Renal cortical epithelial cell (primary cell): ENCODE results near the gene CCP110. TPM values are rescaled to one million over a fixed set of nuclear protein-coding genes. Genes with fewer than 3 reads are reported as not detected.

Source experiments
- DNase-seq: peaks from one replicate; pipeline ENCODE4 v3.0.0-alpha.2; 2011; ENCODE audit warnings: low read depth
- total RNA-seq: library from RNA; depleted of rRNA; stranded (reverse); fragments of >200 nt; gene quantifications from 2 replicates; pipeline ENCODE4 v1.2.3, GENCODE V29; 2014

Gene CCP110, protein sequence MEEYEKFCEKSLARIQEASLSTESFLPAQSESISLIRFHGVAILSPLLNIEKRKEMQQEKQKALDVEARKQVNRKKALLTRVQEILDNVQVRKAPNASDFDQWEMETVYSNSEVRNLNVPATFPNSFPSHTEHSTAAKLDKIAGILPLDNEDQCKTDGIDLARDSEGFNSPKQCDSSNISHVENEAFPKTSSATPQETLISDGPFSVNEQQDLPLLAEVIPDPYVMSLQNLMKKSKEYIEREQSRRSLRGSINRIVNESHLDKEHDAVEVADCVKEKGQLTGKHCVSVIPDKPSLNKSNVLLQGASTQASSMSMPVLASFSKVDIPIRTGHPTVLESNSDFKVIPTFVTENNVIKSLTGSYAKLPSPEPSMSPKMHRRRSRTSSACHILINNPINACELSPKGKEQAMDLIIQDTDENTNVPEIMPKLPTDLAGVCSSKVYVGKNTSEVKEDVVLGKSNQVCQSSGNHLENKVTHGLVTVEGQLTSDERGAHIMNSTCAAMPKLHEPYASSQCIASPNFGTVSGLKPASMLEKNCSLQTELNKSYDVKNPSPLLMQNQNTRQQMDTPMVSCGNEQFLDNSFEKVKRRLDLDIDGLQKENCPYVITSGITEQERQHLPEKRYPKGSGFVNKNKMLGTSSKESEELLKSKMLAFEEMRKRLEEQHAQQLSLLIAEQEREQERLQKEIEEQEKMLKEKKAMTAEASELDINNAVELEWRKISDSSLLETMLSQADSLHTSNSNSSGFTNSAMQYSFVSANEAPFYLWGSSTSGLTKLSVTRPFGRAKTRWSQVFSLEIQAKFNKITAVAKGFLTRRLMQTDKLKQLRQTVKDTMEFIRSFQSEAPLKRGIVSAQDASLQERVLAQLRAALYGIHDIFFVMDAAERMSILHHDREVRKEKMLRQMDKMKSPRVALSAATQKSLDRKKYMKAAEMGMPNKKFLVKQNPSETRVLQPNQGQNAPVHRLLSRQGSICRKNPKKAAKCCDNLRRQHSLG
- total RNA-seq = 7.5 and 19.4 TPM in 2 replicates

DNA sequence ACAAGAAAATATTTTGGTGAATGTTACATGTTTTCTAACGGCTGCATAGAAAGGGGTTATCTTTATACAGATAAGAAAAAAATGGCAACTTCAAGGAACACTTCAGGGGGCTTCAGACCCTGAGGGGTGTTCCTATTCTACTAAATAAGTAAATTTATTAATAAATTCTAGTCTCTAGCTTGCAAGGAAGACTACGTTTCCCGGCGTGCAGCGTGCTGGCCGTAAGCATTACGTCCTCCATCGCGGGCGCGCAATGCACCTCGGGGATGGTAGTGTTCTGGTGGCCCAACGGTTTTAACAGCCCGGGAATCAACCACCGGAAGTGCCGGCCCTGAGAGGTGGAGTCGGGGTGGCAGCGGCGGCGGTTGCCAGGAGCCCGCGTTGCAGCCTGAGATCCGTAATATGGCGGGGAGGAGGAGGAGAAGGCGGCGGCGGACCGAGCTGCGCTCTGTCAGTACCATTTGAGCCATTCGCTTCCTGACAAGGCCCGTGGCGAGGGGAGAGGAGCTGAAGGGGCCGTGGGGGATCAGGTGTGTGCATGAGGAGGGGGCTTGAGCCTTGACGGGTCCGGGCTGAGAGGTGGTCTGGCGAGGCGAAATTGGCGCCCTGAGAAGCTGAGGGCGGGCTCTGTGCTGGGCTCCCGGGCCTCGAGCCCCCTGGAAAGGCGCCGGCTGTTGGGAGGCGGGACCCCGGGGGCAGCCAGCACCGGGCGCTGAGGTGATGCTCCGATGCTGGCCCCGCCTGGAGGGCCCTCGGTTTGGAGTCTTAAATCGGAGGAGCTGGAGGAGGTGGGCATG is at the start of gene CCP110:
TSS of gene CCP110 (plus strand) at position 384 of the 797 bp plus-strand sequence. CDS start 3,940 bp downstream, outside the sequence.
- DNase-seq = peak; percentile 90

DNA sequence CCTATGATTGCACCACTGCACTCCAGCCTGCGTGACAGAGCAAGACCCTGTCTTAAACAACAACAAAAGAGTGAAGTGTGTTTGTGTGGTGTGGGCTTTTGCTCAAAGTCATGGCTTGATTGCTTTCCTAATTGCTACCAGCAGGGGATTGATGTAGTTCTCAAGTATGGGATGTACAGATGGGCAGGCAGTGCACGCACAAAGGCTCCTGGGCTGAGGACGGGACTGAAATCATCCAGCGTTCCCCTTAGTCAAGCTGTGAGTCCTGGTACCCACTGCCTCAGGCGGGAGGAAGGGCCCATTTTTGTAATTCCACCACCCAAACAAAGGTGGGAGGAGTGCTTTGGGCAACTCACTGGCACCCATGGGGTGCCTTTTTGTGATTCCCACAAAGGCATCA is 49.1 kb upstream of the CCP110 start:
- DNase-seq = no peak

GRCh38 chr16:19478505-19478904 is 45.2 kb upstream of the CCP110 start:
- no peak for DNase-seq

DNA sequence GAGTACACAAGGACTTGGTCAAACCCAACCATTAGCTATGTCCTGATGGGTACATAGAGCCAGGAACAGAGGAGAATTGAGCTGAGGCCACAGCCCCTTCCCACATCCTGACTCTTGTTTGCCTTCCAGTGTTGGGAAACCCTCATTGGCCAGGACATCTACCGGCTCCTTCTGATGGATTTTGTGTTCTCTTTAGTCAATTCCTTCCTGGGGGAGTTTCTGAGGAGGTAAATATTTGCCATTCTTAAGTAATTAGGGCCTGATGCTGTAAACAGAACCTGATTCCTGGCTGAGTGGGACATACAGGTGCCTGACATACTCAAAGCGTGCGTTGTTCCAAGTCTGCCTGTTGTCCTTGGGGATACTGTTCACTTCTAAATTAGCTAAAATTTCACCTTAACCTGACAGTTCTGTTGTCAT is 44.4 kb upstream of the CCP110 start:
- no peak for DNase-seq

GRCh38 chr16:19481296-19481695 is 42.4 kb upstream of the CCP110 start:
- peak; percentile 27 for DNase-seq

- DNase-seq = no peak
Observed at GRCh38 chr16:19481769-19482168, 42.0 kb upstream of the CCP110 start.

- no peak for DNase-seq
Observed at GRCh38 chr16:19482291-19482690, 41.5 kb upstream of the CCP110 start.

DNA sequence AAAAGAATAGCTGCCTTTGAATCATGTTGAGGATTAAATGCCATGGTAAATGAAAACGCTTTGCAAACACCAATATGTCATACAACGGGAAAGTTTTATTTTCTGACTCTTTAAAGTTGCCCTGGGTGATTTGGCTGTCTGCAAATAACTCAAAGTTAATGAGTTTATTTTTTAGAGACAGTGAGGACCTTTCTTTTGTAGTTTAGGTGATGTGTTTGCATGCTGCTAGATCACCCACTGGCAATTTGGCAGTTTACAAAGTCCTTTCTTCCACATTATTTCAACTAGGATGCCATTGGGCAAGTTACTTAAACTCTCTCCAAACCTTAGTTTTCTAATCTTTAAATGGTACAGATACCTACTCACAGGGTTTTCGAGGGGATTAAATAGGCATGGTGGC is 39.6 kb upstream of the CCP110 start:
- no peak for DNase-seq

DNA sequence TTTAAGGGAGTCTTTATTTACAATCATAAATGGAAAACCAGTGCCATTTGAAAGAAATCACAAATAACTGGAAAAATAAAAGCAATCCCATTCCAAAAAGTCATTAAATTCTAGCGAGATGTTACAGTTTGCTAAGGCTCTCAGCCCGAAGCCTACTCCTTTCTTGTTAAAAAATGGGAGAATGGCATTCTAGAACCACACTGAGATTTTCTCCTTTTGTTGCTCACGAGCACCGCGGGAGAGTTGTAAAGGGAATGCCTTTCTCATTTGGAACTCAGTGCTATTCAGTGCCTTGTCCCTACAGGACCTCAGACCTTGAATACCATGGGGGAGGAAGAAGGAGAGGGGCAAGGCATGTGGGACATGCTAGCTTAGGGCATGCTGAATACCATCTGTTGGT is 38.1 kb upstream of the CCP110 start:
- DNase-seq = no peak

DNA sequence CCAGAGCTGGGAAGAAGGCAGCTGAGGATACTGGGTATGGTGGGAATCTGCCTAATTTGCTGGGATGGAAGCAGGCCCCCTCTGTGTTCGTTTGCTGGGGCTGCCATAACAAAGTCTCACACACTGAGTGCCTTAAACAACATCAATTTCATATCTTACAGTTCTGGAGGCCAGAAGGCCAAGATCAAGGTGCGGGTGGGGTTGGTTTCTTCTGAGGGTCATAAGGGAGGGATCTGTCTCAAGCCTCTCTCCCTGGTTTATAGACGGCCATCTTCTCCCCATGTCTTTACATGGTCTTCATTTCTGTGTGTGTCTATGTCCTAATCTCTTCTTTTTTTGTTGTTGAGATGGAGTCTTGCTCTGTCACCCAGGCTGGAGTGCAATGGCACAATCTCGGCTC is 37.7 kb upstream of the CCP110 start:
- DNase-seq = no peak

- DNase-seq = no peak
Observed at GRCh38 chr16:19486750-19487325, 36.9 kb upstream of the CCP110 start.

GRCh38 chr16:19488213-19488640 is 35.5 kb upstream of the CCP110 start:
- no peak for DNase-seq

DNA sequence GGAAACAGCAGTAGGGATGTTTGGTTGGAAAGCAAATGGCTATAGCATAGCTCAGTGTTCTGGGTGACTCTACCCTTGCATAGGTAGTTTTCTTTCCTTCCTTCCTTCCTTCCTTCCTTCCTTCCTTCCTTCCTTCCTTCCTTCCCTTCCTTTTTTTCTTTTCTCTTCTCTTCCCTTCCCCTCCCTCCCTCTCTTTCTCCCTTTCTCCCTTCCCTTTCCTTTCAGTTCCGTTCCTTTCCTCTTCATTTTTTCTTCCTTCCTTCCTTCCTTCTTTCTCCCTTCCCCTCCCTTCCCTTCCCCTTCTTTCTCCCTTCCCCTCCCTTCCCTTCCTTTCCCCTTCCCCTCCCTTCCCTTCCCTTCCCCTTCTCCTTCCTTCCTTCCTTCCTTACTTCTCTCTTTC is 33.1 kb upstream of the CCP110 start:
- DNase-seq = no peak

GRCh38 chr16:19497176-19497575 is 26.6 kb upstream of the CCP110 start:
- DNase-seq = no peak

GRCh38 chr16:19499006-19499405 is 24.7 kb upstream of the CCP110 start:
- no peak for DNase-seq

DNA sequence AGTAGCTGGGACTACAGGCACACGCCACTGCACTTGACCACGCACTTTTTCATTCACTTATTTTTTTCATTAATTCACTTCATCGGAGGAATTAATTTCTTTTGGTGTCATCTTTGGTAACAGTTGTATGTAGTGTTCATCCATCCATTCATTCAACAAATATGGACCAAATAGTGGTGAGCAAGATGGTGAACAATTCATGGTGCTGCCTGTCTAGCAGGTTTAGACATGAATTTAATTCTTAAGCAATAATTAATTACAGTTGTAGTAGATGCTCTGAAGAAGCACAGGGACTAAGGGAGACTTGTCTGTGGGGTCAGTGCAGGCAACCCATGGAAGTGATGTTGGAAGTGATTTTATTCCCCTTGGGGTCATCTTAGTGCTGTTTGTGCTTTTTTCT is 24.3 kb upstream of the CCP110 start:
- no peak for DNase-seq

DNA sequence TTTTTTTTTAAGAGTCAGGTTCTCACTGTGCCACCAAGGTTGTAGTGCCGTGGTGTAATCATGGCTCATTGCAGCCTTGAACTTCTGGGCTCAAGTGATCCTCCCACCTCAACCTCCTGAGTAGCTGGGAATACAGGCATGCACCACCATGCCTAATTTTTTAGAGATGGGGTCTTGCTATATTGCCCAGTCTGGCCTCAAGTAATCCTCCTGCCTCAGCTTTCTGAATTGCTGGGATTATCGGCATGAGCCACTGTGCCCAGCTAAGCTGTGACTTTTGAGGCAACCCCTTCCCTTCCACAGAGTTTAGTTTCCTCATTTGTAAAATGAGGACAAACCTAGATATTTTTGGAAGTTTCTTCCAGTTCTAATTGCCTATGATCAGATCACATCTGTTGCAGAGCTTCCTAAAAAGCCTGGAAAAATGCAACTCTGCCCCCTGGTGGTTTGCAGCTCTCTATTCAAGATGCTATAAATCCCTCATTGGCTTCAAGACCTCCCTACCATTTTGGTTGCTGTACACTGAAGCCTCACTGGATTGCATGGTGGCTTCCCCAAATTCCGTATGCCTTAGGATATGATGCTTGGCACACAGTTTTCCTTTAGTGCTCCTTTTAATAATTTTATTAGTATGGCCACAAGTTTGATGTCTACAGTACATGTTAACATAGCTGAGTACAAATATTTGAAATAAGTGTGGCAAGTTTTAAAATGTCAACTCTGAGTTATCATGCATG is 21.2 kb upstream of the CCP110 start:
- DNase-seq = peak; percentile 71

- no peak for DNase-seq
Observed at GRCh38 chr16:19503461-19504075, 20.2 kb upstream of the CCP110 start.

GRCh38 chr16:19505600-19506303 is 18.0 kb upstream of the CCP110 start:
- no peak for DNase-seq

DNA sequence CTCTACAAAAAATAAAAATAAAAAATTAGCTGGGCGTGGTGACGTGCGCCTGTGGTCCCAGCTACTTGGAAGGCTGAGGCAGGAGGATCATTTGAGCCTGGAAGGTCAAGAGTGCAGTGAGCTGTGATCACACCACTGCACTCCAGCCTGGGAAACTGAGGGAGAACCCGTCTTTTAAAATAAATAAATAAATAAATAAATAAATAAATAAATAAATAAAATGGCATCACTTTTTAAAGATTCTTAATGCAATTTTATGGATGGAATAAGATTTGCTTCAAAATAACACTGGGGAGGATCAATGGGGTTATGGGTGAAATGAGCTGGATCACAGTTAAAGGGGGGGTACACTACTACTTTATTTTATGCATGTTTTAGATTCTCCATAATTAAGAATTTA is 16.8 kb upstream of the CCP110 start:
- DNase-seq = no peak
